Right lung (tissue), 5 donors: Measurements from ENCODE around the gene SLC2A6. TPM values are rescaled to one million over a fixed set of nuclear protein-coding genes. Genes with fewer than 3 reads are reported as not detected.

Experiments used
- DNase-seq, 2 donors: peaks; one replicate each; pipeline ENCODE4 v3.0.0-alpha.2; 2013
- polyA plus RNA-seq, 5 donors: library from polyadenylated mRNA; unstranded; fragments of 120-200 nt; gene quantifications; one replicate each; pipeline versions ENCODE4 v1.2.1 to v1.2.3, GENCODE V29; 2013; ENCODE audit warnings: inconsistent platforms in 1 of 5, low replicate concordance in 1 of 5; ENCODE audit not compliant: insufficient read length in 5 of 5, insufficient read depth in 1 of 5

SLC2A6 gene
- polyA plus RNA-seq, 5 donors: 1.8 to 5.9 (median 2.8) TPM

GRCh38 chr9:133440874-133441273, 38.0 kb downstream of the SLC2A6 start:
- DNase-seq: no peak

GRCh38 chr9:133439337-133439736, 39.6 kb downstream of the SLC2A6 start:
- no peak for DNase-seq

- no peak for DNase-seq
Measured at GRCh38 chr9:133437753-133438531, 41.0 kb downstream of the SLC2A6 start.

GRCh38 chr9:133436681-133437080, 42.2 kb downstream of the SLC2A6 start:
- no peak for DNase-seq

- no peak for DNase-seq
Measured at GRCh38 chr9:133433351-133433843, 45.5 kb downstream of the SLC2A6 start.

GRCh38 chr9:133430244-133430643, 48.7 kb downstream of the SLC2A6 start:
- no peak for DNase-seq

GRCh38 chr9:133429641-133430161, 49.2 kb downstream of the SLC2A6 start:
- DNase-seq: no peak

- no peak for DNase-seq
Measured at GRCh38 chr9:133429214-133429613, 49.7 kb downstream of the SLC2A6 start.

GRCh38 chr9:133428617-133429101, 50.2 kb downstream of the SLC2A6 start:
- DNase-seq: no peak

- DNase-seq: no peak
Measured at GRCh38 chr9:133427658-133428348, 51.1 kb downstream of the SLC2A6 start.

- no peak for DNase-seq
Measured at GRCh38 chr9:133426011-133426410, 52.9 kb downstream of the SLC2A6 start.

- no peak for DNase-seq
Measured at GRCh38 chr9:133425049-133425632, 53.8 kb downstream of the SLC2A6 start.

GRCh38 chr9:133424187-133424586, 54.7 kb downstream of the SLC2A6 start:
- no peak for DNase-seq

GRCh38 chr9:133423216-133423615, 55.7 kb downstream of the SLC2A6 start:
- no peak for DNase-seq

GRCh38 chr9:133421615-133422542, 57.0 kb downstream of the SLC2A6 start, which contains the start of gene ADAMTS13:
Gene ADAMTS13, plus strand, starts transcription at chr9:133422367. Its CDS starts 77 bp downstream, at chr9:133422444.
- DNase-seq: no peak

Other genes starting within 250 kb of the SLC2A6 start
- 1 to 10 TPM; 3.9 to 7.2 (median 5.1) TPM for gene ABO, start 203.9 kb downstream of the SLC2A6 start, polyA plus RNA-seq
- 10 to 100 TPM; 20.7 to 33.5 (median 27.1) TPM for gene SURF6, start 142.9 kb downstream of the SLC2A6 start, polyA plus RNA-seq
- gene MED22, start 131.0 kb downstream of the SLC2A6 start, polyA plus RNA-seq: 10 to 100 TPM; 20.0 to 29.5 (median 25.4) TPM
- 1,000 to 10,000 TPM; 2,763 to 3,382 (median 3,157) TPM for gene RPL7A, start 130.9 kb downstream of the SLC2A6 start, polyA plus RNA-seq
- 10 to 100 TPM; 25.8 to 35.0 (median 32.3) TPM for gene SURF1, start 122.6 kb downstream of the SLC2A6 start, polyA plus RNA-seq
- 10 to 100 TPM; 14.8 to 24.5 (median 15.6) TPM for gene SURF2, start 122.5 kb downstream of the SLC2A6 start, polyA plus RNA-seq
- gene SURF4, start 103.0 kb downstream of the SLC2A6 start, polyA plus RNA-seq: 100 to 1,000 TPM; 103 to 152 (median 120) TPM
- 1 to 10 TPM; 2.6 to 4.9 (median 3.5) TPM for gene STKLD1, start 102.7 kb downstream of the SLC2A6 start, polyA plus RNA-seq
- 10 to 100 TPM; 23.0 to 31.4 (median 29.3) TPM for gene REXO4, start 61.1 kb downstream of the SLC2A6 start, polyA plus RNA-seq
- gene ADAMTS13, start 56.7 kb downstream of the SLC2A6 start, polyA plus RNA-seq: 10 to 100 TPM in 1 of 5 donors, 1 to 10 TPM in 4; 5.3 to 10.3 (median 8.5) TPM
- gene CACFD1, start 19.1 kb downstream of the SLC2A6 start, polyA plus RNA-seq: 10 to 100 TPM; 14.0 to 35.6 (median 22.3) TPM
- 1 to 10 TPM in 1 of 5 donors, under 1 TPM in 2, not detected in 2; 0.31 to 3.5 (median 0.37) TPM for gene MYMK, start 45.9 kb upstream of the SLC2A6 start, polyA plus RNA-seq
- gene ADAMTSL2, start 55.6 kb upstream of the SLC2A6 start, polyA plus RNA-seq: 10 to 100 TPM in 2 of 5 donors, 1 to 10 TPM in 3; 6.3 to 20.3 (median 9.3) TPM
- gene FAM163B, start 130.3 kb upstream of the SLC2A6 start, polyA plus RNA-seq: 1 to 10 TPM in 4 of 5 donors, under 1 TPM in 1; 0.86 to 3.0 (median 2.2) TPM
- 1 to 10 TPM; 1.1 to 2.2 (median 1.5) TPM for gene DBH, start 157.3 kb upstream of the SLC2A6 start, polyA plus RNA-seq